ENCODE results near the gene SOWAHD.

Gene SOWAHD

DNA sequence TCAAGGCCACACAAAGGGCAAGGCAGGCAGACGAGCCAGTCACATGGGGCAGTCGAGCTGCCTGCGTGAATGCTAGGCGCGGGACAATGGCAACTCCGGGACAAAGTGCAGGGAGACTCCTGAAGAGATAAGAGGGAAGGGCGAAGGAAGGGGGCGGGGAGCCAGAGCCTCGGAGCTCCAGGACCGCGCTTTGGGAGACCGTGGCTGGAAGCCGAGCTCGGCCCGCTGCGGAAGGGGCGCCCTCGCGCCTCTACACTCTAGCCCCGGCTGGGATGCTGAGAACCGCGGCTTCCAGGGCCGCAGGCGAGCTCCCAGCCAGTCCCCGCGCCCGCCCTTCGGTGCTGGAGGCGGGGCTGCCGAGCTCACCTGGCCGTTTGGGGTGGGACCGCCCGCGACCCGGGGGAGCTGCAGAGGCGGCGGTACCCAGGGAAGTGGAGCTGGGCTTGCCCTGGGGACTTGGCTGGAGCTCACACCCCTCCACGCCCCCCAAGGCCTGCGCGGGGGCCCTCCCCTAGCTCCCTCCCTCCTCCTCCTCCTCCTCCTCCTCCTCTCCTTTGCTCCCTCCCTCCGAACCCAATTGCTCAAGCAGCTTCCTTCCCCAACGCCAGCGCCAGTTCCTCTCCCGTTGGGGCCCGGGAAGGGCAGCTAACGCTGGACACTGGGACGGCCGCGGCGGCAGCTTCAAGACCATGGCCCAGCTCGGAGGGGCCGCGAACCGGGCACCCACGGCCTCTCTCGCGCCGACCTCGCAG is at the start of gene SOWAHD:
Gene SOWAHD, plus strand, starts transcription at position 610 of the 752 bp plus-strand sequence. Its CDS starts 80 bp downstream, at position 690.
- H3K27ac ChIP-seq (ENCODE audit: low read depth, low read length): no peak within 1 kb of the TSS
- H3K36me3 ChIP-seq (ENCODE audit: control insufficient read depth, insufficient read depth, low read length): no peaks in the 10 kb centered on the region
- peak within 1 kb of the TSS; percentile 53 for H3K4me3 ChIP-seq (ENCODE audit: low read length)
- no peaks in the 10 kb centered on the region for H3K4me1 ChIP-seq (ENCODE audit: control insufficient read depth, insufficient read depth, low read length)
- H3K9ac ChIP-seq (ENCODE audit: low read length): no peak within 1 kb of the TSS
- H3K27me3 ChIP-seq (ENCODE audit: control insufficient read depth, insufficient read depth, low read length): peaks cover 4% of the 10 kb centered on the region

GRCh38 chrX:119708936-119709335 is 49.5 kb upstream of the SOWAHD start:
- Histone ChIP-seq H3K9ac (ENCODE audit: low read length) (no peak overlapping the region), H3K4me3 (ENCODE audit: low read length) (no peak overlapping the region), H3K4me1 (ENCODE audit: control insufficient read depth, insufficient read depth, low read length) (no peaks in the 10 kb centered on the region), H3K27me3 (ENCODE audit: control insufficient read depth, insufficient read depth, low read length) (no peaks in the 10 kb centered on the region), H3K27ac (ENCODE audit: low read depth, low read length) (no peak overlapping the region), H3K36me3 (ENCODE audit: control insufficient read depth, insufficient read depth, low read length) (no peaks in the 10 kb centered on the region)

GRCh38 chrX:119709630-119710029 is 48.8 kb upstream of the SOWAHD start:
- no peaks in the 10 kb centered on the region for H3K36me3 ChIP-seq (ENCODE audit: control insufficient read depth, insufficient read depth, low read length)
- H3K4me1 ChIP-seq (ENCODE audit: control insufficient read depth, insufficient read depth, low read length): no peaks in the 10 kb centered on the region
- no peak overlapping the region for H3K4me3 ChIP-seq (ENCODE audit: low read length)
- no peaks in the 10 kb centered on the region for H3K27me3 ChIP-seq (ENCODE audit: control insufficient read depth, insufficient read depth, low read length)
- no peak overlapping the region for H3K27ac ChIP-seq (ENCODE audit: low read depth, low read length)
- no peak overlapping the region for H3K9ac ChIP-seq (ENCODE audit: low read length)

- no peaks in the 10 kb centered on the region for H3K36me3 ChIP-seq (ENCODE audit: control insufficient read depth, insufficient read depth, low read length)
Measured at GRCh38 chrX:119721487-119721886, 36.9 kb upstream of the SOWAHD start.

GRCh38 chrX:119721926-119722325 is 36.5 kb upstream of the SOWAHD start:
- H3K36me3 ChIP-seq (ENCODE audit: control insufficient read depth, insufficient read depth, low read length): no peaks in the 10 kb centered on the region
- H3K27me3 ChIP-seq (ENCODE audit: control insufficient read depth, insufficient read depth, low read length): no peaks in the 10 kb centered on the region
- H3K4me1 ChIP-seq (ENCODE audit: control insufficient read depth, insufficient read depth, low read length): no peaks in the 10 kb centered on the region
- no peak overlapping the region for H3K4me3 ChIP-seq (ENCODE audit: low read length)
- no peak overlapping the region for H3K27ac ChIP-seq (ENCODE audit: low read depth, low read length)
- H3K9ac ChIP-seq (ENCODE audit: low read length): no peak overlapping the region

More at GRCh38 chrX:119721487-119721886, 36.9 kb upstream of the SOWAHD start:
- Histone ChIP-seq H3K4me1 (ENCODE audit: control insufficient read depth, insufficient read depth, low read length) (no peaks in the 10 kb centered on the region), H3K27ac (ENCODE audit: low read depth, low read length) (no peak overlapping the region), H3K4me3 (ENCODE audit: low read length) (no peak overlapping the region), H3K27me3 (ENCODE audit: control insufficient read depth, insufficient read depth, low read length) (no peaks in the 10 kb centered on the region), H3K9ac (ENCODE audit: low read length) (no peak overlapping the region)

- Histone ChIP-seq H3K27ac (ENCODE audit: low read depth, low read length) (no peak overlapping the region), H3K4me1 (ENCODE audit: control insufficient read depth, insufficient read depth, low read length) (no peaks in the 10 kb centered on the region), H3K36me3 (ENCODE audit: control insufficient read depth, insufficient read depth, low read length) (no peaks in the 10 kb centered on the region), H3K9ac (ENCODE audit: low read length) (no peak overlapping the region), H3K27me3 (ENCODE audit: control insufficient read depth, insufficient read depth, low read length) (no peaks in the 10 kb centered on the region), H3K4me3 (ENCODE audit: low read length) (no peak overlapping the region)
Measured at GRCh38 chrX:119726900-119727555, 31.4 kb upstream of the SOWAHD start.

DNA sequence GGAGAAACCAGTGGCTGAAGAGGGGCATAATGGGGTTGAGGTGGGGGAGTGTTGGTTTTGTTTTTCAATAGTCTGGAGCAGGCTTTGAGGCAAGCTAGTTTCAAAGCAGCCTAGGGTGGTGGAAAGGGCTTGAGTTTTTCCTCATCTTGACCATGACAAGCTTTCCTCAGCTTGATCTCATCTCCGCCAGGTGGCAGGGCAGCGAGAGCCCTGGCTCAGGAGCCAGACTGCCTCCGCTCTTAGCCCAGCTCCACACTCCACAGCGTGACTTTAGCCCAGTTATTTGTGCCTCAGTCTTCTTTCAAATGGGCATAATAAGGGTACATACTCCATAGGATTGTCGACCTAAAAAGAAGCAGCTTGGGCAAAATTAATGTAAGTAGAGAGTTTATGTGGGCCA is 29.9 kb upstream of the SOWAHD start:
- H3K9ac ChIP-seq (ENCODE audit: low read length): no peak overlapping the region
- no peaks in the 10 kb centered on the region for H3K27me3 ChIP-seq (ENCODE audit: control insufficient read depth, insufficient read depth, low read length)
- no peak overlapping the region for H3K4me3 ChIP-seq (ENCODE audit: low read length)
- H3K4me1 ChIP-seq (ENCODE audit: control insufficient read depth, insufficient read depth, low read length): no peaks in the 10 kb centered on the region
- H3K36me3 ChIP-seq (ENCODE audit: control insufficient read depth, insufficient read depth, low read length): no peaks in the 10 kb centered on the region
- H3K27ac ChIP-seq (ENCODE audit: low read depth, low read length): no peak overlapping the region

DNA sequence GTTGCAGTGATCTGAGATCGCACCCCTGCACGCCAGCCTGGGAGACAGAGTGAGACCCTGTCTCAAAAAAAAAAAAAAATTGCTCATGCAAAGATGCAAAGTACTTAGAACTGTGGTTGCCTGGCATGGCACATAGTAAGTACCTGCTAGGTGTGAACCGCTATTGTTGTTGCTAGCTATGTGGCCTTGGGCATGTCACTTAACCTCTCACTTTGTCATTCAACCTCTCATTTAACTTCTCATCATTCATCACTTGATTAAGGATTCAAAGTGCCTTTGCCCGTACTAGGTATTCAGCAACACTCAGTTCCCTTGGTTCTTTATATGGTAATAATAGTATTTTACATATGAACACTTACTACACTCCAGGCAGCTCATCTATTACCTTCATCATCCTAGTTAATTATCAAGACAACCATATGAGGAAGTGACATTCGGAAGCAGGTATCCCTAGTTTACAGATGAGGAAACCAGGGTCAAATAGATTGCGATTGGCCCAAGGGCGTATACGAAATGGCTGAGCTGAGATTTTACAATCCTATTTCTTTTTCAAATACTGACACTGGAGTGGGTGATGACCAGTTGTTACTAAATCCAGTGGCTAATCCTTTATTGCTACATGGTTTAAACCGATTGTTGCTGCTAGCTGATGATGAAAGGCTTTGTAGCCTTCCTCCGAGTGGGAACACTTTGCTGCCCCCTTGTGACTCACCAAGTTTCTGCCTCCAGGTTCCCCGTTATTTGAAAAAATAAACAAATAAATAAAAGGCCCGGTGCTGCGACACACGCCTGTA is 28.8 kb upstream of the SOWAHD start:
- Histone ChIP-seq H3K36me3 (ENCODE audit: control insufficient read depth, insufficient read depth, low read length) (no peaks in the 10 kb centered on the region), H3K9ac (ENCODE audit: low read length) (no peak overlapping the region), H3K4me1 (ENCODE audit: control insufficient read depth, insufficient read depth, low read length) (no peaks in the 10 kb centered on the region), H3K27me3 (ENCODE audit: control insufficient read depth, insufficient read depth, low read length) (no peaks in the 10 kb centered on the region), H3K4me3 (ENCODE audit: low read length) (no peak overlapping the region), H3K27ac (ENCODE audit: low read depth, low read length) (no peak overlapping the region)

- Histone ChIP-seq H3K36me3 (ENCODE audit: control insufficient read depth, insufficient read depth, low read length) (no peaks in the 10 kb centered on the region), H3K4me1 (ENCODE audit: control insufficient read depth, insufficient read depth, low read length) (no peaks in the 10 kb centered on the region), H3K4me3 (ENCODE audit: low read length) (no peak overlapping the region), H3K27ac (ENCODE audit: low read depth, low read length) (peak overlapping the region; percentile 14), H3K27me3 (ENCODE audit: control insufficient read depth, insufficient read depth, low read length) (no peaks in the 10 kb centered on the region), H3K9ac (ENCODE audit: low read length) (no peak overlapping the region)
Measured at GRCh38 chrX:119734897-119735339, 23.5 kb upstream of the SOWAHD start.

DNA sequence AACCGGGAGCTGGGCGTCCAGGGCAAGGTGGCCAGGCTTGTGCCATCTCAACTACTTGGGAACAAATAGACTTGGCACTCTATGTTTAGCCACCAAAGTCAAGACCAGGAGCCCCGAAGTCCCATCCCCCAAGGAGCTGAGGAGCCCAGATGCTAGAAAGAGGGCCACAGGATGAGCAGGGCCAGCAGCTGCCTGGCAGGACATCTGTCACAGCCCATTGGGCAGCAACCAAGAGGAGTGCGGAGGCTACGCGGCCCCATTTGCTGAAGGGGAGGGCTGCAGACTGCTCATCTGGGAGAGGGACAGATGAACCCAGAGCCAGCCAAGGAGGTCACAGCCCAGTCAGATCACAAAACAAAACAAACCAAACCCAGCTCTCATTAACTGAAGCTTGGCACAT is 22.9 kb upstream of the SOWAHD start:
- H3K27ac ChIP-seq (ENCODE audit: low read depth, low read length): peak overlapping the region; percentile 2
- H3K4me3 ChIP-seq (ENCODE audit: low read length): no peak overlapping the region
- H3K9ac ChIP-seq (ENCODE audit: low read length): no peak overlapping the region
- no peaks in the 10 kb centered on the region for H3K36me3 ChIP-seq (ENCODE audit: control insufficient read depth, insufficient read depth, low read length)
- H3K4me1 ChIP-seq (ENCODE audit: control insufficient read depth, insufficient read depth, low read length): no peaks in the 10 kb centered on the region
- no peaks in the 10 kb centered on the region for H3K27me3 ChIP-seq (ENCODE audit: control insufficient read depth, insufficient read depth, low read length)

DNA sequence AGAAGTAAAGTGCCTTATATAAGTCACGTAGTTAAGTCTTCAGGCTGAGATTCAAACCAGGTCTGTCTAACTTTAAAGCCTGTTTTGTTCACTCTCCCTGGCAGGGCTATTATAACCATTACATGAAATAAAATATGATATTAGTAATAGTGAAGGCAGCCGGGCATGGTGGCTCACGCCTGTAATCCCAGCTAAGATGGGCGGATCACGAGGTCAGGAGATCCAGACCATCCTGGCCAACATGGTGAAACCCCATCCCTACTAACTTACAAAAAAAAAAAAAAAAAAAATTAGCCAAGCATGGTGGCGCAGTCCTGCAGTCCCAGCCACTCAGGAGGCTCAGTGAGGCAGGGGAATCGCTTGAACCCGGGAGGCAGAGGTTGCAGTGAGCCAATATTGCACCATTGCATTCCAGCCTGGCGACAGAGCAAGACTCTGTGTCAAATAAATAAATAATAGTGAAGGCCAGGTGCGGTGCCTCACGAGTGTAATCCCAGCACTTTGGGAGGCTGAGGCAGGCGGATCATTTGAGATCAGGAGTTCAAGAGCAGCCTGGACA is 22.1 kb upstream of the SOWAHD start:
- Histone ChIP-seq H3K9ac (ENCODE audit: low read length) (no peak overlapping the region), H3K4me1 (ENCODE audit: control insufficient read depth, insufficient read depth, low read length) (no peaks in the 10 kb centered on the region), H3K27ac (ENCODE audit: low read depth, low read length) (no peak overlapping the region), H3K4me3 (ENCODE audit: low read length) (no peak overlapping the region), H3K36me3 (ENCODE audit: control insufficient read depth, insufficient read depth, low read length) (no peaks in the 10 kb centered on the region), H3K27me3 (ENCODE audit: control insufficient read depth, insufficient read depth, low read length) (no peaks in the 10 kb centered on the region)

GRCh38 chrX:119738742-119739141 is 19.6 kb upstream of the SOWAHD start:
- Histone ChIP-seq H3K4me1 (ENCODE audit: control insufficient read depth, insufficient read depth, low read length) (no peaks in the 10 kb centered on the region), H3K4me3 (ENCODE audit: low read length) (no peak overlapping the region), H3K27ac (ENCODE audit: low read depth, low read length) (no peak overlapping the region), H3K9ac (ENCODE audit: low read length) (no peak overlapping the region), H3K36me3 (ENCODE audit: control insufficient read depth, insufficient read depth, low read length) (no peaks in the 10 kb centered on the region), H3K27me3 (ENCODE audit: control insufficient read depth, insufficient read depth, low read length) (no peaks in the 10 kb centered on the region)
